ENCODE data around the gene ZNF609.
A peak's percentile ranks its signal among the peaks of the same experiment; 100 is the strongest.

ZNF609 gene

GRCh38 chr15:64667736-64668161 is 207.4 kb downstream of the ZNF609 start:
- Mint-ChIP-seq H3K9me3 (no peaks in the 10 kb centered on the region), H3K27ac (peak overlapping the region; percentile 34 to 72 (median 60)), H3K4me1 (peaks cover 22% of the 10 kb centered on the region), H3K27me3 (ENCODE audit: low read depth) (no peaks in the 10 kb centered on the region), H3K4me3 (no peak overlapping the region), H3K36me3 (ENCODE audit: low read depth) (peaks cover 18% of the 10 kb centered on the region)
- TF ChIP-seq, protein P1, sequence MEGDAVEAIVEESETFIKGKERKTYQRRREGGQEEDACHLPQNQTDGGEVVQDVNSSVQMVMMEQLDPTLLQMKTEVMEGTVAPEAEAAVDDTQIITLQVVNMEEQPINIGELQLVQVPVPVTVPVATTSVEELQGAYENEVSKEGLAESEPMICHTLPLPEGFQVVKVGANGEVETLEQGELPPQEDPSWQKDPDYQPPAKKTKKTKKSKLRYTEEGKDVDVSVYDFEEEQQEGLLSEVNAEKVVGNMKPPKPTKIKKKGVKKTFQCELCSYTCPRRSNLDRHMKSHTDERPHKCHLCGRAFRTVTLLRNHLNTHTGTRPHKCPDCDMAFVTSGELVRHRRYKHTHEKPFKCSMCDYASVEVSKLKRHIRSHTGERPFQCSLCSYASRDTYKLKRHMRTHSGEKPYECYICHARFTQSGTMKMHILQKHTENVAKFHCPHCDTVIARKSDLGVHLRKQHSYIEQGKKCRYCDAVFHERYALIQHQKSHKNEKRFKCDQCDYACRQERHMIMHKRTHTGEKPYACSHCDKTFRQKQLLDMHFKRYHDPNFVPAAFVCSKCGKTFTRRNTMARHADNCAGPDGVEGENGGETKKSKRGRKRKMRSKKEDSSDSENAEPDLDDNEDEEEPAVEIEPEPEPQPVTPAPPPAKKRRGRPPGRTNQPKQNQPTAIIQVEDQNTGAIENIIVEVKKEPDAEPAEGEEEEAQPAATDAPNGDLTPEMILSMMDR (IDR thresholded peaks at IDR 0.05; ENCODE audit: unreplicated experiment in 3 of 3): no peak

DNA sequence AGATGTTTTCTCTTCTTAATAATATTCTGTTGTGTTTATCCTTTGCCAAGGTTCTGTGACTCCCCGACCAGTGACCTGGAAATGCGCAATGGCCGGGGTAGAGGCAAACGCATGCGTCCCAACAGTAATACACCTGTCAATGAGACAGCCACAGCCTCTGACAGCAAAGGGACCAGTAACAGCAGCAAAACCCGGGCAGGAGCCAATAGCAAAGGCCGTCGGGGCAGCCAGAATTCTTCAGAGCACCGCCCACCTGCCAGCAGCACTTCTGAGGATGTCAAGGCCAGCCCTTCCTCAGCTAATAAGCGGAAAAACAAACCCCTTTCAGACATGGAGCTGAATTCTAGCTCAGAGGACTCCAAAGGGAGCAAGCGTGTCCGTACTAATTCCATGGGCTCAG is 213.5 kb downstream of the ZNF609 start:
- Mint-ChIP-seq H3K27me3 (ENCODE audit: low read depth) (no peaks in the 10 kb centered on the region), H3K9me3 (no peaks in the 10 kb centered on the region), H3K4me1 (no peaks in the 10 kb centered on the region), H3K27ac (no peak overlapping the region), H3K36me3 (ENCODE audit: low read depth) (peaks cover 53% of the 10 kb centered on the region), H3K4me3 (no peak overlapping the region)
- TF ChIP-seq, protein P1 (IDR thresholded peaks at IDR 0.05; ENCODE audit: unreplicated experiment in 3 of 3): no peak

- Mint-ChIP-seq H3K9me3 (no peaks in the 10 kb centered on the region), H3K27me3 (ENCODE audit: low read depth) (peaks cover 4% of the 10 kb centered on the region)
- TF ChIP-seq, protein P1 (IDR thresholded peaks at IDR 0.05; ENCODE audit: unreplicated experiment in 3 of 3): no peak
Measured at GRCh38 chr15:64678126-64678819, 217.9 kb downstream of the ZNF609 start.

DNA sequence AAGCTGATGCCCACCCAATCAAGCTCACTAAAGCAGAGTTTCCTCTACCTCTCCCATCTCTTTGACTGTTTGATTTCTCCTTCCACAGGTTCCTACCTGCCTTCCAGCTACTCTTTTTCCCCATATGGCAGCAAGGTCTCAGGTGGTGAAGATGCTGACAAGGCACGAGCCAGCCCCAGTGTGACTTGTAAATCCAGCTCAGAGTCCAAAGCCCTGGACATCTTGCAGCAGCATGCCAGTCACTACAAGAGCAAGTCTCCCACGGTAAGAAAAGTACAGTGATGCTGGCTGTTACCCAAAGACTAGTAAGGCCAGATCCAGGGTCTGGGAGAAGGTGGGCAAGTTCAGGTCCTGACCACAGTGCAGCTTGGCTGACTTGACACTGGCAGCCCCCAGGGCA is 219.7 kb downstream of the ZNF609 start:
- H3K27me3 Mint-ChIP-seq (ENCODE audit: low read depth): peaks cover 4% of the 10 kb centered on the region
- H3K4me1 Mint-ChIP-seq: peaks cover 23% of the 10 kb centered on the region
- peak overlapping the region in 1 of 3 experiments; percentile 25 for H3K27ac Mint-ChIP-seq
- TF ChIP-seq, protein P1 (IDR thresholded peaks at IDR 0.05; ENCODE audit: unreplicated experiment in 3 of 3): no peak
- H3K4me3 Mint-ChIP-seq: no peak overlapping the region
- H3K36me3 Mint-ChIP-seq (ENCODE audit: low read depth): peaks cover 84% of the 10 kb centered on the region
- H3K9me3 Mint-ChIP-seq: no peaks in the 10 kb centered on the region

More at GRCh38 chr15:64678126-64678819, 217.9 kb downstream of the ZNF609 start:
- peaks cover 6% of the 10 kb centered on the region for H3K4me1 Mint-ChIP-seq
- H3K4me3 Mint-ChIP-seq: no peak overlapping the region
- H3K36me3 Mint-ChIP-seq (ENCODE audit: low read depth): peaks cover 85% of the 10 kb centered on the region
- no peak overlapping the region for H3K27ac Mint-ChIP-seq

DNA sequence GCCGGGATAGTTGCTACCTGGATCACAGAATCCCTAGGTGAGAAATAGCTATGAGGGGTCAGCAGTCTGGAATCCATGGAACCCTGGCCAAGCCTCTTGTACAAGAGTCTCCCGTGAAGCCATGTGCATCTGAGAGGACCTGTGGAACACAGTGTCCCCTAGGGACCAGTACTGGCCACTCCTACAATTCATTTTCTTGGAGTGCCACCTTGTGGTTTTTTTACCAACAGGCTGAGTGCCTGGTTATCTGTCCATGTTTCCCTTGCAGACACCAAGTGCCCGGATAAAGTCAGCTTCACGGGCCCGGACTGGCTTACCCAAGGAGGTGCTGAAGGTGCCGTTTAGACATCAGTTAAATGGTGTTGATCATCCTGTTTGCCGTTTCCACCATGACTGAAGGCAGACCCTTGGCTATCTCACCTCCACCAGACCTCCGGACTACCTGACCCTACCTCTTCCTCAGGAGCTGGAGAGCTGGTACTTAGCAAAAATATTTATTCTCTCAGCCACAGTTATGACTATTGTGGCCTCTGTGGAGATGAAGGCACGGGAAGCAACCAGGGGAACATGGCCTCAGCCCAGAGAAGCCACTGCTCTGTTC is 221.1 kb downstream of the ZNF609 start:
- peaks cover 84% of the 10 kb centered on the region for H3K36me3 Mint-ChIP-seq (ENCODE audit: low read depth)
- TF ChIP-seq, protein P1 (IDR thresholded peaks at IDR 0.05; ENCODE audit: unreplicated experiment in 3 of 3): peak; percentile 65 to 76 (median 71)
- no peaks in the 10 kb centered on the region for H3K9me3 Mint-ChIP-seq
- peak overlapping the region in 2 of 3 experiments; percentile 3 to 25 for H3K27ac Mint-ChIP-seq
- peaks cover 36% of the 10 kb centered on the region for H3K4me1 Mint-ChIP-seq
- H3K4me3 Mint-ChIP-seq: no peak overlapping the region
- peaks cover 4% of the 10 kb centered on the region for H3K27me3 Mint-ChIP-seq (ENCODE audit: low read depth)

Measured in nephron (organoid).